Ovary (tissue), 9 donors: ENCODE data around the gene CMTM7. TPM values are rescaled to one million over a fixed set of nuclear protein-coding genes. Genes with fewer than 3 reads are reported as not detected.

Source experiments
- DNase-seq, 5 donors: peaks; one replicate each; pipeline ENCODE4 v3.0.0-alpha.2; 2019 to 2020
- H3K27ac ChIP-seq, 2 donors: fragments of 200-600 bp; one replicate each; pipeline versions ENCODE4 v1.5.1 to v1.8.0; 2019 to 2022
- H3K27me3 ChIP-seq: fragments of 200-600 bp; one replicate; pipeline ENCODE4 v1.8.0; 2022
- H3K36me3 ChIP-seq: fragments of 200-600 bp; sonication (generic); one replicate; pipeline ENCODE4 v1.5.1; 2019
- H3K4me1 ChIP-seq: one replicate; pipeline ENCODE4 v1.8.1; 2013; ENCODE audit warnings: mild to moderate bottlenecking, moderate library complexity; ENCODE audit not compliant: insufficient read depth
- H3K4me3 ChIP-seq: fragments of 200-600 bp; sonication (generic); one replicate; pipeline ENCODE4 v1.5.1; 2017
- H3K9me3 ChIP-seq, 2 donors: fragments of 200-600 bp in 1 of 2; sonication (generic) in 1 of 2; one replicate each; pipeline versions ENCODE4 v1.5.1 to v1.8.1; 2013 to 2019; ENCODE audit warnings: mild to moderate bottlenecking in 1 of 2, moderate library complexity in 1 of 2
- EP300 ChIP-seq: sonication (generic); formaldehyde crosslinking; IDR thresholded peaks from one replicate; pipeline ENCODE4 v1.6.1; 2017; ENCODE audit warnings: antibody characterized with exemption
- POLR2A ChIP-seq: fragments of 450-650 bp; IDR thresholded peaks from one replicate; pipeline ENCODE4 v1.6.1; 2017; ENCODE audit warnings: antibody characterized with exemption, mild to moderate bottlenecking, moderate library complexity
- WGBS, 3 donors: extraction: QIAGEN DNeasy Blood & Tissue Kit in 1 of 3; methylation state at CpG; one replicate each; pipeline versions ENCODE4 v1.1.5 to v1.1.7; 2013 to 2017; 5-methylcytosine and 5-hydroxymethylcytosine counted together
- intact Hi-C, 4 donors: fragments of 100-400 bp; cut with DNase I; formaldehyde crosslinking; loops; one replicate each; pipeline versions ENCODE4 v1.11.0 to v1.15.1; 2022 to 2023
- polyA plus RNA-seq, 2 donors: library from polyadenylated mRNA; stranded (reverse); fragments of 200-250 nt in 1 of 2; fragments of 350-450 nt in 1 of 2; fragmentation: Illumina TruSeq in 1 of 2; extraction: RNeasy Lipid Tissue Mini Kit (QIAGEN cat#74804) in 1 of 2; gene quantifications; one replicate each; pipeline ENCODE4 v1.2.3, GENCODE V29; 2013 to 2014
- total RNA-seq, 7 donors: library from RNA; depleted of rRNA in 2 of 7; stranded (reverse); fragments of >200 nt in 2 of 7; fragmentation: NEBNext Ultra II Directional in 3 of 7; extraction: Animal tissue kit (Norgen Biotek cat#: 25700) in 3 of 7; gene quantifications; one replicate each; pipeline versions ENCODE4 v1.1.0 to v1.2.4, GENCODE V29; 2016 to 2023
- TF ChIP-seq, protein P1 (sequence below), 3 donors: fragments of 450-650 bp in 2 of 3; fragments of 200-600 bp in 1 of 3; IDR thresholded peaks; one replicate each; pipeline versions ENCODE4 v1.5.1 to v1.8.0; 2016 to 2022; ENCODE audit warnings: antibody characterized with exemption in 3 of 3, mild to moderate bottlenecking in 1 of 3
- donor health status: DM: no; HTN: no; CAD: no; lungs with moderate emphysema.
- donor health status: DM: no; HTN: no; CAD: no.
- donor health status: Bipolar disorder and iron deficiency.
- donor health status: DM: yes; HTN: yes; CAD: no.
- donor health status: DM: no; HTN: no; CAD: no.
- donor health status: DM: yes; HTN: yes; CAD: no.

CMTM7 gene
- total and polyA plus RNA-seq, 9 donors = 2.7 to 63.4 (median 7.6) TPM

DNA sequence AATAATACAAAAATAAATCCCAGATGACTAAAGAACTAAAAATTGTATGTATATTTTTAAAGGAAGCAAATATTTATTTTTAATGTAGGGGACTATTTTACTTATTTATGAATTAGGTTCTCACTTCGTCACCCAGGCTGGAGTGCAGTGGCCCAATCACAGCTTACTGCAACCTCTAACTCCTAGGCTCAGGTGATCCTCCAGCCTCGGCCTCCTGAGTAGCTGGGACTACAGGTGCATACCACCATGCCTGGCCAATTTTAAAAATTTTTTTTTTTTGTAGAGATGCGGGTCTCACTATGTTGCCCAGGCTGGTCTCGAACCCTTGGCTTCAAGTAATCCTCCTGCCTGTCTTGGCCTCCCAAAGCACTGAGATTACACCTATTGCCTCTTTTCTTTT lies 42.6 kb downstream of the CMTM7 start:
- H3K36me3 ChIP-seq = no peaks in the 10 kb centered on the region
- H3K4me3 ChIP-seq = no peak overlapping the region
- intact Hi-C loops = no loop called here
- H3K27me3 ChIP-seq = no peaks in the 10 kb centered on the region
- no peak for DNase-seq
- TF ChIP-seq, protein P1, sequence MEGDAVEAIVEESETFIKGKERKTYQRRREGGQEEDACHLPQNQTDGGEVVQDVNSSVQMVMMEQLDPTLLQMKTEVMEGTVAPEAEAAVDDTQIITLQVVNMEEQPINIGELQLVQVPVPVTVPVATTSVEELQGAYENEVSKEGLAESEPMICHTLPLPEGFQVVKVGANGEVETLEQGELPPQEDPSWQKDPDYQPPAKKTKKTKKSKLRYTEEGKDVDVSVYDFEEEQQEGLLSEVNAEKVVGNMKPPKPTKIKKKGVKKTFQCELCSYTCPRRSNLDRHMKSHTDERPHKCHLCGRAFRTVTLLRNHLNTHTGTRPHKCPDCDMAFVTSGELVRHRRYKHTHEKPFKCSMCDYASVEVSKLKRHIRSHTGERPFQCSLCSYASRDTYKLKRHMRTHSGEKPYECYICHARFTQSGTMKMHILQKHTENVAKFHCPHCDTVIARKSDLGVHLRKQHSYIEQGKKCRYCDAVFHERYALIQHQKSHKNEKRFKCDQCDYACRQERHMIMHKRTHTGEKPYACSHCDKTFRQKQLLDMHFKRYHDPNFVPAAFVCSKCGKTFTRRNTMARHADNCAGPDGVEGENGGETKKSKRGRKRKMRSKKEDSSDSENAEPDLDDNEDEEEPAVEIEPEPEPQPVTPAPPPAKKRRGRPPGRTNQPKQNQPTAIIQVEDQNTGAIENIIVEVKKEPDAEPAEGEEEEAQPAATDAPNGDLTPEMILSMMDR (IDR thresholded peaks at IDR 0.05) = no peak
- TF ChIP-seq EP300 = no peak
- no peak for TF ChIP-seq POLR2A
- WGBS, 3 donors = 95 to 98% (median 96%) methylated on average over 4 of the region's 4 CpGs
- no peaks in the 10 kb centered on the region for H3K4me1 ChIP-seq
- H3K27ac ChIP-seq = no peak overlapping the region
- H3K9me3 ChIP-seq = no peaks in the 10 kb centered on the region

DNA sequence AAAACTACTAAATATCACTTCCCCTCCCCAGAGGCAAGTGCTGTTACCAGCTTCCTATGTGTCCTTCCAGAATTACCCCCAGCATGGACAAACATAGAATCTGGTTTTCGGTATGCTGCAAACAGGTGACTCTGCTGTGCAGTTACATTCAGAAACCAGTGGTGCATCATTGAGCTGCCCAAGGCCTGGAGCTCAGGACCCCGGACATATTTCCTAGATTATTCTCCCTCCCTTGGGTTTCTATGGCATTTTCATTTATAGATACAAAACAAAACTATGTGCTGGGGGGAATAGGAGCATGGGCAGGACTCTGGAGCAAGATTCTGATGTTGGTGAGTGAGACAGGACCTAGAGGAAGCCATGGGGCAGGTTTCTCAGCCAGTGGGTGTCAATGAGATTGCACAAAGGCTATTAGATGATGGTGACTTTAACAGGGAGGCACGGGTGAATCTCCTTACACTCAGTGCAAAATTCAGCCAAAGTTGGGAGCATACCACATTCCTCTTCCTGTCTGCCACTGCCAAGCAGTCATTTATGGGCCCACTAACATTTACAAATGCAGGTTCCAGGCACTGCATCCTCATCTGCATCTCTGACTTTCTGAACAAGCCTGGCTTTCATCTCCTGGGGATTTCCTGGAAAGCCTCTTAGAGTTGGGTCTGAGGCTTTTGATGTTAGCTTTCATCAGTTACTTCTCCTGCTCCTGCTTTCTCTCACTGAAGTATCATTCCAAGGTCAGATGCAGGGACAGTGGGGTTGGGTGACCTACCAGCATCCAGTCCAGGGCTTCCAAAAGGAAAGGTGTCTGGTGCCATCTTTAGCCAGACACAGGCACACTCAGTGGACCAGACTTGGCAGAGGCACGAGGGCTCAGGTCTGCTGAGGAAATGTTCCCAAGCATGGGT lies 44.5 kb downstream of the CMTM7 start:
- H3K9me3 ChIP-seq = no peaks in the 10 kb centered on the region
- no peak overlapping the region for H3K27ac ChIP-seq
- no peaks in the 10 kb centered on the region for H3K4me1 ChIP-seq
- 75 to 82% (median 77%) methylated on average over 4 of the region's 4 CpGs for WGBS, 3 donors
- H3K36me3 ChIP-seq = no peaks in the 10 kb centered on the region
- DNase-seq = no peak
- TF ChIP-seq EP300 (no peak), POLR2A (no peak)
- TF ChIP-seq, protein P1 (IDR thresholded peaks at IDR 0.05) = no peak
- H3K4me3 ChIP-seq = no peak overlapping the region
- intact Hi-C loops = no loop called here
- no peaks in the 10 kb centered on the region for H3K27me3 ChIP-seq

DNA sequence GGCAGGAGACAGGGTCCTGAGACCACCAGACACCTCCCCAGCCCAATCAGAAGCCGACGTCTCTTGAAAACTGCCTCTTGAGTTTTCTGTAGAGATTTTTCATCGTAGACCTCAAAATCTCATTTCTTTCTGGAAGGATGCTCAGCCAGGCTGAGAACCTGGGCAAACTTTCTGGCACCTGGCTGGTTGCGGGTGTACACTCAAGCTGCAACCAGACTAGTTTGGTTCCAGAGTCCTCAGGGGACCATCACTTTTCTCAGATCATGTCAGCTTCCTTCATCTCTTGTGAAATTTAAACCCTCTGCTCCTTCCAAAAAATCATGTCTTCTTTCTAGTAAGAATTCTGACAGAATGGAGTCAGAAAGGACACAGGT lies 45.1 kb downstream of the CMTM7 start:
- WGBS, 3 donors = 97 to 98% (median 98%) methylated on average over 4 of the region's 4 CpGs
- Histone ChIP-seq H3K4me1 (no peaks in the 10 kb centered on the region), H3K27me3 (no peaks in the 10 kb centered on the region), H3K27ac (no peak overlapping the region), H3K36me3 (no peaks in the 10 kb centered on the region), H3K4me3 (no peak overlapping the region), H3K9me3 (no peaks in the 10 kb centered on the region)
- intact Hi-C loops = no loop called here
- DNase-seq = no peak
- TF ChIP-seq, protein P1 (IDR thresholded peaks at IDR 0.05) = no peak
- no peak for TF ChIP-seq POLR2A
- TF ChIP-seq EP300 = no peak

DNA sequence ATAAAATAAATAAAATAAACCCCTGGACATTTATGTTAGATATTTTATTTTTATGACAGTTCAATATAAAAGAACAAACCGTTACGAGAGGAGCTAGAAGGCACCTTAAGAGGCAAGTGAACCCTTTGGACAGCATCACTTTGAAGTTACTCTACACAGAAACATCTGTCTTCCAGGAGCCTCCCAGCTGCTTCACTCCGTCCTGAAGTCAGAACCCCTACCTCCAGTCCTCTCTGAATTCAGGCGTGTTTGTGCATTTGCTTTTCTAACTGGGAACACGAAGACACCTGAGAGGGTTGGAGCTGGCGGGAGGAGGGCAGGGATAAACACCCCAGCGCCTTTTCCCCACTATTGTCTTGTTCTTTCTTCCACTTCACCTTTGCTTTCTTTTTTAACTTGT lies 46.2 kb downstream of the CMTM7 start:
- Histone ChIP-seq H3K27me3 (no peaks in the 10 kb centered on the region), H3K9me3 (no peaks in the 10 kb centered on the region), H3K27ac (no peak overlapping the region), H3K4me1 (no peaks in the 10 kb centered on the region), H3K4me3 (no peak overlapping the region), H3K36me3 (no peaks in the 10 kb centered on the region)
- 88 to 91% (median 89%) methylated on average over 7 of the region's 7 CpGs for WGBS, 3 donors
- TF ChIP-seq POLR2A = no peak
- no peak for TF ChIP-seq EP300
- TF ChIP-seq, protein P1 (IDR thresholded peaks at IDR 0.05) = no peak
- DNase-seq = no peak
- intact Hi-C loops = no loop called here
